H1 (cell line): ENCODE measurements around the gene SEC61A1. TPM values are rescaled to one million over a fixed set of nuclear protein-coding genes. Genes with fewer than 3 reads are reported as not detected.

Source experiments
- CTCF ChIA-PET: fragments of 300-600 bp; sonication (Branson Sonifier 250); formaldehyde crosslinking; loops from one replicate; lab custom pipeline; 2021; ENCODE audit not compliant: partially characterized antibody; lab: Charles Lee
- POLR2A ChIA-PET: fragments of 300-600 bp; sonication (Branson Sonifier 250); formaldehyde crosslinking; loops from one replicate; lab custom pipeline; 2021; ENCODE audit warnings: inconsistent platforms; ENCODE audit not compliant: partially characterized antibody; lab: Charles Lee
- DNase-seq, 2 experiments: peaks; one replicate each; pipeline versions ENCODE4 v3.0.0 to v3.0.0-alpha.2; 2010 to 2022; ENCODE audit warnings: low spot score in 2 of 2, low read depth in 1 of 2, mixed read lengths in 1 of 2
- FAIRE-seq: peaks from 2 replicates; lab custom pipeline; 2011; peaks lifted over from hg19 to GRCh38; lab: Jason Lieb, UNC
- H2AFZ ChIP-seq: 2 replicates; pipeline ENCODE4 v1.8.1; 2012; ENCODE audit warnings: low read length, inconsistent platforms
- H2AK5ac ChIP-seq: 2 replicates; pipeline ENCODE4 v1.6.1; 2013; ENCODE audit warnings: low read depth, low read length
- H2BK120ac ChIP-seq: replicated peaks from 2 replicates; pipeline ENCODE3; 2013; ENCODE audit warnings: low read depth, low read length, inconsistent platforms
- H2BK12ac ChIP-seq: 2 replicates; pipeline ENCODE4 v1.6.1; 2013; ENCODE audit warnings: low read depth, low read length
- H2BK15ac ChIP-seq: 2 replicates; pipeline ENCODE4 v1.6.1; 2013; ENCODE audit warnings: low read length
- H2BK20ac ChIP-seq: 2 replicates; pipeline ENCODE4 v1.6.1; 2013; ENCODE audit warnings: low read length
- H2BK5ac ChIP-seq: 2 replicates; pipeline ENCODE4 v1.6.1; 2013; ENCODE audit warnings: low read depth, low read length
- H3K14ac ChIP-seq: 2 replicates; pipeline ENCODE4 v1.6.1; 2013; ENCODE audit warnings: inconsistent platforms; ENCODE audit not compliant: insufficient read length
- H3K18ac ChIP-seq: 2 replicates; pipeline ENCODE4 v1.6.1; 2013; ENCODE audit warnings: low read length; ENCODE audit errors: extremely low read depth
- H3K23ac ChIP-seq: 2 replicates; pipeline ENCODE4 v1.6.1; 2013; ENCODE audit warnings: inconsistent platforms; ENCODE audit not compliant: insufficient read length
- H3K23me2 ChIP-seq: 2 replicates; pipeline ENCODE4 v1.6.1; 2013; ENCODE audit warnings: low read depth, low read length
- H3K27ac ChIP-seq: 2 replicates; pipeline ENCODE4 v1.6.1; 2011; ENCODE audit warnings: low read depth, low read length, inconsistent platforms
- H3K27me3 ChIP-seq, 4 experiments: replicated peaks in 1 of 4; 1 replicate in 1 of 4; 2 replicates in 3 of 4; pipeline versions ENCODE4 v1.6.1 to v1.8.1; 2011 to 2013; ENCODE audit warnings: low read length in 3 of 4, mild to moderate bottlenecking in 3 of 4, inconsistent platforms in 2 of 4, mixed read lengths in 2 of 4, moderate library complexity in 1 of 4; ENCODE audit not compliant: control insufficient read depth in 3 of 4, insufficient read depth in 3 of 4; ENCODE audit errors: extremely low read depth in 1 of 4
- H3K36me3 ChIP-seq, 4 experiments: 2 replicates each; pipeline versions ENCODE4 v1.6.1 to v1.8.1; 2011 to 2013; ENCODE audit warnings: mild to moderate bottlenecking in 4 of 4, low read length in 3 of 4, moderate library complexity in 2 of 4, control low read depth in 1 of 4, inconsistent platforms in 1 of 4; ENCODE audit not compliant: insufficient read depth in 4 of 4, control insufficient read depth in 2 of 4
- H3K4ac ChIP-seq: replicated peaks from 2 replicates; pipeline ENCODE3; 2013; ENCODE audit warnings: low read length, low read depth, mixed read lengths, inconsistent platforms; ENCODE audit not compliant: insufficient read length
- H3K4me1 ChIP-seq, 4 experiments: replicated peaks in 1 of 4; 1 replicate in 1 of 4; 2 replicates in 3 of 4; pipeline versions ENCODE4 v1.6.1 to v1.8.1; 2011 to 2013; ENCODE audit warnings: low read length in 3 of 4, inconsistent platforms in 2 of 4, mixed read lengths in 1 of 4; ENCODE audit not compliant: insufficient read depth in 4 of 4, control insufficient read depth in 3 of 4
- H3K4me2 ChIP-seq, 2 experiments: 2 replicates each; pipeline versions ENCODE4 v1.6.1 to v1.8.1; 2011 to 2013; ENCODE audit warnings: low read depth in 2 of 2, low read length in 2 of 2, control low read depth in 1 of 2, inconsistent platforms in 1 of 2, mild to moderate bottlenecking in 1 of 2; ENCODE audit not compliant: insufficient read depth in 1 of 2
- H3K4me3 ChIP-seq, 4 experiments: fragments of 200-600, 300-600 bp in 1 of 4; sonication (generic), shearing (Covaris generic), sonication (Bioruptor Twin) in 1 of 4; 2 replicates each; pipeline versions ENCODE4 v1.5.1 to v1.8.1; 2011 to 2016; ENCODE audit warnings: low read length in 4 of 4, low read depth in 3 of 4, control low read depth in 2 of 4, inconsistent platforms in 2 of 4, mild to moderate bottlenecking in 2 of 4, mixed read lengths in 1 of 4, moderate library complexity in 1 of 4; ENCODE audit not compliant: insufficient read depth in 2 of 4; ENCODE audit errors: extremely low read depth in 1 of 4
- H3K56ac ChIP-seq: replicated peaks from 2 replicates; pipeline ENCODE3; 2013; ENCODE audit warnings: low read depth, mild to moderate bottlenecking, mixed read lengths, low read length, inconsistent platforms; ENCODE audit not compliant: insufficient read length
- H3K79me1 ChIP-seq: 2 replicates; pipeline ENCODE4 v1.6.1; 2013; ENCODE audit warnings: low read depth, low read length, control low read depth
- H3K79me2 ChIP-seq, 2 experiments: 2 replicates each; pipeline versions ENCODE4 v1.6.1 to v1.8.1; 2012 to 2013; ENCODE audit warnings: low read length in 2 of 2, mild to moderate bottlenecking in 2 of 2, inconsistent platforms in 1 of 2; ENCODE audit not compliant: insufficient read depth in 2 of 2, control insufficient read depth in 1 of 2
- H3K9ac ChIP-seq, 4 experiments: replicated peaks in 1 of 4; 1 replicate in 1 of 4; 2 replicates in 3 of 4; pipeline versions ENCODE4 v1.6.1 to v1.8.1; 2011 to 2013; ENCODE audit warnings: low read depth in 3 of 4, low read length in 3 of 4, control low read depth in 2 of 4, mild to moderate bottlenecking in 2 of 4, moderate library complexity in 2 of 4, inconsistent platforms in 1 of 4; ENCODE audit errors: extremely low read depth in 1 of 4
- H3K9me3 ChIP-seq, 2 experiments: 2 replicates each; pipeline versions ENCODE4 v1.6.1 to v1.8.1; 2012 to 2013; ENCODE audit warnings: mild to moderate bottlenecking in 2 of 2, moderate library complexity in 2 of 2, control low read depth in 1 of 2, inconsistent platforms in 1 of 2, low read depth in 1 of 2, low read length in 1 of 2, mixed read lengths in 1 of 2; ENCODE audit not compliant: insufficient read depth in 2 of 2
- H4K20me1 ChIP-seq, 2 experiments: replicated peaks in 1 of 2; 2 replicates each; pipeline versions ENCODE3 to v1.8.1; 2011 to 2013; ENCODE audit warnings: inconsistent platforms in 2 of 2, low read length in 2 of 2, mild to moderate bottlenecking in 1 of 2; ENCODE audit not compliant: insufficient read depth in 2 of 2, control insufficient read depth in 1 of 2
- H4K5ac ChIP-seq: 2 replicates; pipeline ENCODE4 v1.6.1; 2013; ENCODE audit warnings: low read length, low read depth, mixed read lengths, inconsistent platforms; ENCODE audit not compliant: insufficient read length
- H4K8ac ChIP-seq: 2 replicates; pipeline ENCODE4 v1.8.0; 2013; ENCODE audit warnings: mild to moderate bottlenecking, moderate library complexity, low read length, inconsistent platforms; ENCODE audit not compliant: insufficient read depth; ENCODE audit errors: extremely low read depth
- H4K91ac ChIP-seq: replicated peaks from 2 replicates; pipeline ENCODE3; 2013; ENCODE audit warnings: low read length, mixed read lengths, inconsistent platforms; ENCODE audit not compliant: insufficient read length
- POU5F1 ChIP-seq: IDR thresholded peaks from 2 replicates; pipeline ENCODE4 v1.6.1; 2011; ENCODE audit warnings: low read depth, mild to moderate bottlenecking, low read length, moderate library complexity
- SP2 ChIP-seq: IDR thresholded peaks from 2 replicates; pipeline ENCODE4 v1.6.1; 2012; ENCODE audit warnings: mild to moderate bottlenecking, low read length, inconsistent platforms
- TBP ChIP-seq: IDR thresholded peaks from 2 replicates; pipeline ENCODE4 v1.6.1; 2011; ENCODE audit warnings: low read depth, low read length, improper control_type of control experiment
- WGBS, 2 experiments: shearing (Covaris generic) in 1 of 2; methylation state at CpG; one replicate each; pipeline versions ENCODE4 v1.1.6 to v1.1.7; 2013 to 2015; ENCODE audit warnings: low lambda C conversion rate in 2 of 2, mixed read lengths in 2 of 2, inconsistent platforms in 1 of 2, low coverage in 1 of 2, missing lambda C conversion rate in 1 of 2; ENCODE audit not compliant: insufficient replicate concordance in 2 of 2, insufficient coverage in 1 of 2, insufficient read length in 1 of 2; ENCODE audit errors: extremely low coverage in 1 of 2, missing lambda C conversion rate in 1 of 2; 5-methylcytosine and 5-hydroxymethylcytosine counted together
- polyA plus RNA-seq, 7 experiments: library from polyadenylated mRNA; depleted of rRNA in 3 of 7; stranded (reverse) in 5 of 7; unstranded in 2 of 7; fragments of >200 nt in 5 of 7; fragments of 200-250 nt in 2 of 7; gene quantifications; 1 replicate in 5 of 7; 2 replicates in 1 of 7; 4 replicates in 1 of 7; pipeline versions ENCODE4 v1.2.1 to v1.2.3, GENCODE V29; 2011 to 2013; ENCODE audit warnings: missing spikeins in 2 of 7, mixed read lengths in 2 of 7
- total RNA-seq: library from RNA; stranded (reverse); fragmentation: NEBNext Ultra II Directional; extraction: Animal tissue kit (Norgen Biotek cat#: 25700); gene quantifications from 2 replicates; pipeline ENCODE4 v1.2.1, GENCODE V29; 2021

The SEC61A1 gene
- total and polyA plus RNA-seq, 2 of the 8 experiments (the other 6 are each of a cell fraction or from before 2014, with no cell fraction given): 133 to 165 TPM

DNA sequence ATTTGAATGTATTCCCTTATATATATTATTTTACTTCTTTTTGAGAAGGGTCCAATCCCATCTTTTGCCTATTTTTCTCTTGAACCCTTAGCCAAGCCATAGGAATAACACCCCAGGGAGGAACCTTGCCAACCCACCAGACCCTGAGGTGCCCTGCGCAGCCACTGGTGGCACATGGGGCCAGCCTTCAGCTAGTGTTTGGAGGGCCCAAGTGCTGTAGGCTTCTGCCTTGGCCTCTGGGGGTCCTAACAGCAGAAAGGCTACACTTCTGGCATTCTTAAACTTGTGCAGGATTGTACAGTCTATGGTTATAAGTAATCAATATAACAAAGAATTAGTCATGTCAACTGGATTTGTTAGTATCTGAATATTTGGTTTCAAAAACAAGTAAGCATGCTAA is 36.9 kb downstream of the SEC61A1 start:
- Histone ChIP-seq H2BK120ac (no peak overlapping the region), H4K20me1 (peaks cover 2 to 9% of the 10 kb centered on the region in 2 experiments), H2BK15ac (no peak overlapping the region), H2BK5ac (no peak overlapping the region), H2BK12ac (no peak overlapping the region), H3K4me2 (no peak overlapping the region), H4K8ac (no peak overlapping the region), H2AFZ (no peak overlapping the region), H3K23ac (no peak overlapping the region), H3K79me2 (peaks cover 0 to 32% of the 10 kb centered on the region in 2 experiments; a peak in 2 of 4 replicates), H3K4me3 (no peak overlapping the region), H2BK20ac (no peak overlapping the region), H3K18ac (no peak overlapping the region), H3K14ac (no peak overlapping the region), H3K36me3 (peaks cover 15 to 42% (median 29%) of the 10 kb centered on the region in 4 experiments; a peak in 7 of 8 replicates), H3K27me3 (no peaks in the 10 kb centered on the region), H3K56ac (no peak overlapping the region), H3K9ac (no peak overlapping the region), H2AK5ac (no peak overlapping the region), H3K9me3 (no peaks in the 10 kb centered on the region), H3K79me1 (peaks cover 4% of the 10 kb centered on the region; the same call in 1 of the 2 replicates), H3K4me1 (0 out of 7 replicates have a peak, but pooled peaks cover 0 to 1% (median 0%) of the 10 kb centered on the region in 4 experiments), H3K23me2 (no peaks in the 10 kb centered on the region), H4K5ac (no peak overlapping the region), H4K91ac (no peak overlapping the region), H3K4ac (no peak overlapping the region), H3K27ac (no peak overlapping the region)
- FAIRE-seq (no peak), DNase-seq (no peak)
- 82% methylated on average over 1 of the region's 1 CpG; no CpG with 5 or more reads in 1 of the 2 experiments for WGBS, 2 experiments
- ChIA-PET CTCF (interaction anchor here (1.3 to 3.1 kb wide), 4 partner anchors 11 to 21 kb away, joined by 3 to 9 read pairs (median 4); no protein-coding TSS in a partner anchor), POLR2A (interaction anchor here (0.9 kb wide), 1 partner anchor 44 kb away, joined by 3 read pairs; no protein-coding TSS in a partner anchor)
- no peak for TF ChIP-seq TBP
- no peak for TF ChIP-seq POU5F1
- TF ChIP-seq SP2: no peak
